GM21526 (cell line): ENCODE measurements around the gene CACNA1D.

Experiments used
- ATAC-seq: cut with Tn5 transposase; IDR thresholded peaks from one replicate; pipeline ENCODE4 v1.9.1; 2021; ENCODE audit warnings: moderate library complexity; ENCODE audit not compliant: unreplicated experiment, low FRiP score

The CACNA1D gene

GRCh38 chr3:53772562-53772961 lies 278.2 kb downstream of the CACNA1D start:
- no peak for ATAC-seq

GRCh38 chr3:53773021-53773436 lies 278.6 kb downstream of the CACNA1D start:
- ATAC-seq: no peak

DNA sequence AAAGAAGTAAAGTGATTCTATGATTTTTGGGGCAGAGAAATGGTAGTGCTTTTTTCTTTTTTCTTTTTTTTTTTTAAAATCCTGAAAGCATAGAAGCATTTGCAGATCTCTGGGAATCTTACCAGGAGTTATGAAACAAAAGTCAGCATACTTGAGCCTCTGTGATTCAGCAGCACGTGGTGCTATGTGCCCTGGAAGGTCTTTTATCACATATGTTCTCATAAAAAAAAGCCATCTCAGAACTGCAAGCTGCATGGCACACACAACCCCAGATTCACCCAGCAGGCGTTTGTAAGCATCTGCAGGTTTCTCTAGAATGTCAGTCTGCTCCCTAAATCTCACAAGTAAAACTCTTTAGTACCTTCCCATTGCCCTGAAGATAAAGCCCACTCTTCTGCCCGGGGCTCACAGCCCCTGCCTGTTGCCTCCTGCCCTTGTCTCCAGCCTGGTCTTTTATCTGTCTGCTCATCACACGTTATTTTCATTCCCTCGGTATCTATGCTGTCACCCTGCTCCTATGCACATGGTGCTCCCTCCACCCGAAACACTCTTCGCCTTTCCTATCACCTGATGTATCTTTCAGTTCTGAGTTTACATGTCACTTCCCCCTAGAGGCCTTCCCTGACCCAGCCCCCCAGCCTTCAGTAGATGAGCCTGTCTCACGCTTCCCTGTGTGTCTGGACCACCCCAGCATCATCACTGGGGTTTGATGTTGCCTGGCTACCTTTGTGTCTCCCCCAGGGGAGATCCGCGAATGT lies 279.4 kb downstream of the CACNA1D start:
- ATAC-seq: peak; percentile 96

- no peak for ATAC-seq
Observed at GRCh38 chr3:53774414-53774813, 280.0 kb downstream of the CACNA1D start.

- ATAC-seq: no peak
Observed at GRCh38 chr3:53775018-53775417, 280.6 kb downstream of the CACNA1D start.

DNA sequence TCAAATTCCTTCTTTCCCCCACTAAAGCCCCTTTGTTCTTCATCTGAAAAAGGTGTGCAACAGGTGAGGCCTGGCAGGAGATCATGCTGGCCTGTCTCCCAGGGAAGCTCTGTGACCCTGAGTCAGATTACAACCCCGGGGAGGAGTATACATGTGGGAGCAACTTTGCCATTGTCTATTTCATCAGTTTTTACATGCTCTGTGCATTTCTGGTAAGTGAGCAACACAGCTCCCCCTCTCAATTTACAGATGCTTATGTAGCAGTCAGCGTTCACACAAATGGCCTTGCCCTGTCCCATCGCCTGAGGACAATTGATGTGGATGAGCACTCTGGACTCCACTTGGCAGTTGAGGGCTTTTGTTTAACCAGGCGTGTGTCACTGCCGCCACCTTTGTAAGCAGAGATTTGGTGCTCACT lies 281.4 kb downstream of the CACNA1D start:
- ATAC-seq: no peak

- ATAC-seq: no peak
Observed at GRCh38 chr3:53776494-53777101, 282.2 kb downstream of the CACNA1D start.

DNA sequence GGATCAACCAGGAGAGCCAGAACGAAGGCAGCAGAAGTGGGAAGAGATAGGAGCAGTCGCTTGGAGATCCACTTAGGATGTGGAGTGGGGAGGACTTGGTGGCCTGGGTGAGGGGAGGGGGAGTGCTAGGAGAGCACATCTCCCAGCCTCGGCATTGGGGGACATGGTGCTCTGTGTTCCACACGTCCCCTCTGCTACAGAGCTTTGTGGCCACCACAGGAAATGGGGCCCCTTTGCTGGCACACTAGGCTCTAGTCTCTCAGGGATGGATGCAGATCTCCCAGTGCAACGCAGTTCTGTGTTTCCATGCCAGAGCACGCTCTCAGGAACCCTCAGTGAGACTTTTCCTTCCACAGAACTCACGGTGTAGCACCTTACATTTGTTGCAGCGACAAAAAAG lies 283.1 kb downstream of the CACNA1D start:
- ATAC-seq: no peak

DNA sequence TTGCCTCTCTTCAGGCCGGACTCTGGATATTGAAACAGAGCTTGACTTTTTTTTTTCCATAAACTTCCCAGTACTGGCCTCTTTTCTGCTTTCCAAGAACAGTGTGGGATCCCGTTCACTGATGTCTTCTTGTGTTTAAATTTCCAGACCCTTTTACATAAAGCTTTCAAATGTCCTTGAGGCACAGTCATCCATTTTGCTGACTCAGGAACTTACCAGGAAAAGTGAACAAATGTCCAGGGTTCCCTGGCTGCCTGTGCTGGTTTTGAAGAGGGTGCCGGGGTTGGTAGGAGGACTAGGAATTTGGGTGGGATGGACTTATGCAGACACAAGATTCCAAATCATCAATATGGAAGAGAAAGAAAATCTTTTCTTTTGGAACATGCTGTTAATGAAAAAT lies 283.7 kb downstream of the CACNA1D start:
- ATAC-seq: no peak

GRCh38 chr3:53780171-53780570 lies 285.8 kb downstream of the CACNA1D start:
- ATAC-seq: no peak

GRCh38 chr3:53780806-53781205 lies 286.4 kb downstream of the CACNA1D start:
- no peak for ATAC-seq

- no peak for ATAC-seq
Observed at GRCh38 chr3:53787016-53787415, 292.6 kb downstream of the CACNA1D start.

DNA sequence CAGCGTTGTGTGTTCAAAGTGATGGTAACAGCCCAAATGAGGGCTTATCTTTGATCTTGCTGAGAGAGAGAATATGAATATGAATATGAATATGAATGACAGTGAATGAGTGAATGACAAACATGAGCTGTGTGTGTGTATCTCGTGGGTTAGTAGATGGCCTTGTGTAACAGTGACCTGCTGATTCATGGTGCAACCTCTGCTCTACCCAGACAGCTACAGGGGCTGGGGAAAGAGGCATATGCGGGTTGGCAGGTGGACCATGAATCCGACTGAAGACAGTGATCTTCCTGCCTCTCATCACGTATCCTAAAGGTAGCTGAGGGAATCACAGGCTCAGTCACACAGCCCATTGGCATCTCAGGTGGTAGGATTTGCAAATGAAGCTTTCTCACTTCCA lies 293.6 kb downstream of the CACNA1D start:
- no peak for ATAC-seq

DNA sequence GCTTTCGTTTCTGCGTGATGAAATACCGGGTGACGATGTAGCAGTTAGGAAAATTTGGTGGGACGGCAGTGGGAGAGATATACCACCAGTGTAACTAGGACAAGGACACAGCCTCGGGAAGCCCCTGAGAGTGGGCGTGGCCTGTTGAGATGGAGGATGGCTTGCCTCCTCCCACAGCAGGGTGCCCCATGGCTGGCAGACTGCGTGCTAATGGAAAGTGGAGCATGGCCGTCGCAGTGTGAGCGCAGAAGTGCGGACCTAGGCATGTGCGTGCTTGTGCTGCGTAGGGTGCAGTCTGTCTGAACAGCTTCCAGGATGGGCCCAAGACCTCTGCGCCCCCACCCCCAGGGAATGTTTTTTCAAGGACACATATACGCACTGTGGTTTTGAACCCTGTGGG lies 295.0 kb downstream of the CACNA1D start:
- ATAC-seq: no peak

- ATAC-seq: no peak
Observed at GRCh38 chr3:53790470-53790869, 296.1 kb downstream of the CACNA1D start.

DNA sequence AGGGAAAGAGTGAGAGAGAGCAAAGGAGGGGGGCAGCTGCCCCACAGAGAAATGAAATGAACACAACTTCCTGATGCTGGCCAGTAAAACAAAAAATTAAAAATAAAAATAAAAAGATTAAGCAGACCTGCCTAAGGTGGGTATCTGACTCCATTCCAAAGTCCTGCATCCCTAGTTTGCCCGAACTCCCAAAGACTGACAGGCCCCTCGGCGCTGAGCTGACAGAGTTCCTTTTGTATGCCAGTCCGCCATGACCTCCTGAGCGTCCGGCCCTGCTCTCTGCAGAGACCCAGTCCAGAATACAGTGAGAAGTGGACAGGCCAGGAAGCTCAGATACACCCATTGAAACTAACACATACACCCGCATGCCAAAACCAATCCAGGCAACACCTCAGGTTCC lies 296.9 kb downstream of the CACNA1D start:
- no peak for ATAC-seq

DNA sequence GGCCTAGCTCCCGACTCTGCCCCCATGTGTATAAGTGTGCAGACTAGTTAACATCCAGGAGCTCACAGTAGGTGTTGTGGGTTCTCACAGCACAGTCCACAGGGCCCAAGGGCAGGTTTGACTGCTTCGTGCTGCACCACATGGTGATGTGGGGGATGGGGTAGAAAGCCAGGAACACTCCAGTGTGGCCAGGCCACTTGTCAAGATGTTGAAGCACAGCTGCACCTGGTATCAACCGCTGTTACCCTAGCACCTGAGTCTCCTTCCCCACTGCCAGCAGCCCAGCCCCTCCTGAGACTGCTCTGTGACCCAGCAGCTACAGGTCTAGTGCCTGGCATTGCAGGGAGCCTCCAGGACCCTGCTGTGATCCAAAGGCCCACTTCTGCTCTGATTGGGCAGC lies 298.5 kb downstream of the CACNA1D start:
- no peak for ATAC-seq

- ATAC-seq: no peak
Observed at GRCh38 chr3:53794597-53794996, 300.2 kb downstream of the CACNA1D start.

GRCh38 chr3:53795176-53795575 lies 300.8 kb downstream of the CACNA1D start:
- ATAC-seq: no peak

GRCh38 chr3:53795789-53796560 lies 301.6 kb downstream of the CACNA1D start:
- ATAC-seq: no peak

DNA sequence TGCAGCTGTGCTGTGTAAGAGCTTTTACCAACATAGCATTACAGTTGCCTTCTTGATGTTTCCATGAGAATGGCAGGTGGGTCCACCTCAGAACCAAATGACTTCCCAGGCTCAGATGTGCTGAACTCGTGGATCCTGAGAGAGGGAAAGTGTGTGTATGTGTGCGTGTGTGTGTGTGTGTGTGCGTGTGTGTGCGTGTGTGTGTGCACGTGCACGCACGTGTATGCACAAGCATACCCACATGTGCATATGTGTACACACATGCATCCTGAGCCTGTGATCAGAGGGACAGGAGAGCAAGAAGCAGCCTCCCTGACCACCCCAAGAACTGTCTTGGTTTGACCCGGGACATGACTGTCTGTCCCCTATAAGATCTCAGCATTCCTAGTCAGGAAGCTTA lies 303.7 kb downstream of the CACNA1D start:
- ATAC-seq: no peak
